WERI-Rb-1 (cell line): ENCODE data around the gene CHEK1.

Source experiments
- DNase-seq: peaks from one replicate; pipeline ENCODE4 v3.0.0-alpha.2; 2020
- H3K27ac ChIP-seq: fragments of 250-450 bp; sonication (Bioruptor Pico); 2 replicates; pipeline ENCODE4 v1.5.1; 2020; ENCODE audit warnings: mild to moderate bottlenecking, moderate library complexity
- H3K27me3 ChIP-seq: fragments of 250-450 bp; sonication (Bioruptor Pico); 2 replicates; pipeline ENCODE4 v1.5.1; 2021; ENCODE audit warnings: mild to moderate bottlenecking, low read depth, moderate library complexity; ENCODE audit not compliant: insufficient read depth, severe bottlenecking
- H3K36me3 ChIP-seq: fragments of 250-450 bp; sonication (Bioruptor Pico); 2 replicates; pipeline ENCODE4 v1.5.1; 2020; ENCODE audit warnings: mild to moderate bottlenecking, moderate library complexity
- H3K4me3 ChIP-seq: 2 replicates; pipeline ENCODE4 v1.5.1; 2011; ENCODE audit warnings: low read depth, mild to moderate bottlenecking, control low read depth, low read length
- H3K9me3 ChIP-seq: fragments of 250-450 bp; sonication (Bioruptor Pico); 2 replicates; pipeline ENCODE4 v1.5.1; 2021; ENCODE audit warnings: mild to moderate bottlenecking, moderate library complexity; ENCODE audit not compliant: severe bottlenecking
- TF ChIP-seq, protein P1 (sequence below): IDR thresholded peaks from 2 replicates; pipeline ENCODE4 v1.5.1; 2011; ENCODE audit warnings: low read depth, mild to moderate bottlenecking, control low read depth, inconsistent platforms, low read length

Gene CHEK1

GRCh38 chr11:125618383-125618782 lies 6.6 kb upstream of the CHEK1 start:
- Histone ChIP-seq H3K36me3 (peaks cover 75% of the 10 kb centered on the region), H3K9me3 (no peaks in the 10 kb centered on the region), H3K27ac (no peak overlapping the region), H3K4me3 (no peak overlapping the region), H3K27me3 (no peaks in the 10 kb centered on the region)
- DNase-seq = no peak
- TF ChIP-seq, protein P1, sequence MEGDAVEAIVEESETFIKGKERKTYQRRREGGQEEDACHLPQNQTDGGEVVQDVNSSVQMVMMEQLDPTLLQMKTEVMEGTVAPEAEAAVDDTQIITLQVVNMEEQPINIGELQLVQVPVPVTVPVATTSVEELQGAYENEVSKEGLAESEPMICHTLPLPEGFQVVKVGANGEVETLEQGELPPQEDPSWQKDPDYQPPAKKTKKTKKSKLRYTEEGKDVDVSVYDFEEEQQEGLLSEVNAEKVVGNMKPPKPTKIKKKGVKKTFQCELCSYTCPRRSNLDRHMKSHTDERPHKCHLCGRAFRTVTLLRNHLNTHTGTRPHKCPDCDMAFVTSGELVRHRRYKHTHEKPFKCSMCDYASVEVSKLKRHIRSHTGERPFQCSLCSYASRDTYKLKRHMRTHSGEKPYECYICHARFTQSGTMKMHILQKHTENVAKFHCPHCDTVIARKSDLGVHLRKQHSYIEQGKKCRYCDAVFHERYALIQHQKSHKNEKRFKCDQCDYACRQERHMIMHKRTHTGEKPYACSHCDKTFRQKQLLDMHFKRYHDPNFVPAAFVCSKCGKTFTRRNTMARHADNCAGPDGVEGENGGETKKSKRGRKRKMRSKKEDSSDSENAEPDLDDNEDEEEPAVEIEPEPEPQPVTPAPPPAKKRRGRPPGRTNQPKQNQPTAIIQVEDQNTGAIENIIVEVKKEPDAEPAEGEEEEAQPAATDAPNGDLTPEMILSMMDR = no peak

- Histone ChIP-seq H3K27ac (no peak overlapping the region), H3K4me3 (no peak overlapping the region), H3K36me3 (peaks cover 56% of the 10 kb centered on the region), H3K9me3 (no peaks in the 10 kb centered on the region), H3K27me3 (no peaks in the 10 kb centered on the region)
- TF ChIP-seq, protein P1 = no peak
- no peak for DNase-seq
Observed at GRCh38 chr11:125621995-125622394, 3.0 kb upstream of the CHEK1 start.

DNA sequence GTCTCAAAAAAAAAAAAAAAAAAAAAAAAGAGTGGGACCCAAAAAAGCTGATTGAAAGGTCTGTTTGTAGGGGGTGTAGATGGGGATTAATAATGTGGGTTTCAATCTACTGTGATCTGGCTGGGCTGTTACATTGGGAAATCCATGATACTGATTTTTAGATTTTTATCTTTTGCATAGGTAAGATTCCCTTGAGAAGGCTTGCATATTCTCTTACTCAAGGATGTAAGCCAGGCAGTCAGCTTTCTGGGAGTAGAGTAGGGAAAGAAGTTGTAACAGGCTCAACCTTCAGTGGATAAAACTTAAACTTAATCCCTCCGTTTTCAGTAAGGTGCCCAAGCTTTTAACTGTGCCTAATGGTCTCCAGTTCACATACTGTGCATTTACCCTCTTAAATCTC lies 1.9 kb upstream of the CHEK1 start:
- Histone ChIP-seq H3K36me3 (peaks cover 61% of the 10 kb centered on the region), H3K27ac (no peak overlapping the region)

DNA sequence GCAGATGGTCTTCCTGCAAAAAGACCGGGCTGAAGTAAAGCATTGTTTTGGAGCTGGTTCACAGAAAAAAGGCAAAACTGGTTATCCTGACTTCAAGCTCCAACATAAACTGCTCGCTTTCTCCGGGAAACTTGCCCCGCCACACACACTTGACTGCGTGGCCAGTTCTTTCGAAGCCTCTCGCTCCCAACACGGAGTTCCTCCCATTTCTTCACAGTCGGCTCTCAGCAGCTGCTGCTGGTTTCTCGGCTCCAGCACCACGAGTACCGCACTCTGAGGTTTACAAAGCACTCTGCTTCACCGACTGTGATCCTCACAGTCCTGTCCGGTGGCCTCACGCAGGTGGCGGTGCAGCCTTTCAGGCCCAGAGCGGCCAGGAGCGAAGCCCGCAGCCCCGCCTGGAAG lies 264 bp downstream of the CHEK1 start:
- H3K27ac ChIP-seq = peak overlapping the region; percentile 96

More for the DNA sequence above, 1.9 kb upstream of the CHEK1 start:
- no peak for DNase-seq
- no peaks in the 10 kb centered on the region for H3K27me3 ChIP-seq
- H3K4me3 ChIP-seq = no peak overlapping the region
- H3K9me3 ChIP-seq = no peaks in the 10 kb centered on the region
- TF ChIP-seq, protein P1 = no peak

DNA sequence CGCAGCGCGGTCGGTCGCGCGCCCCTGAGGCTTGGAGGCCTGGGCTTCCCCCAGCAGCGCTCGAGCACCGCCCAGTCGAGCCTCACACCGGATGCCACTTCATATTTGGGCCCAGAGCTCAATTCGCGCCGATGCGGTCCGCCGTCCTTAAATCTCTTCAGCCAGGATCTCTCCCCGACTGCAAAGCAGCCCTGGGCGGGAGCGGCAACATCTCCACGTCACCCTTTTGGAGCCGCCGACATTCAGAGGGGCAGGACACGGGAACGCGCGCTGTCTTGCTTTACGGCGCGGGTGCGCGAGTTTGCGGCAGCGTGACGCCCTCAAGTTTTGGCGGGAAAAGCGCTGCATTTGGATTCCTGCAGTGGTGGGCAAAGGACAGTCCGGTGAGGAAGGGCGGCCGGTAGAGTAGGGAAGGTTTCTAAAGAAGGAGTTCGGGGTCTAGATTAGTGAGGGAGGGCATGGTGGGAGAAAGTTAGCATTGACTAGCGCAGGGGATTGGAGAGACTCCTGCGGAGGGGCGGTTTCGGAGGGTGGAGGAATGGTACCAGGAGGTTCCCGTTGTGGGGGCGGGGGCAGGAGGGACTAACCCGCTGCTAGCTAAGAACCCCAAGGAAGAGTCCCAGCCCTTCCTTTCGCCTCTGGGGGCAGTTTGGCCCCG lies 796 bp downstream of the CHEK1 start:
- TF ChIP-seq, protein P1 = no peak
- Histone ChIP-seq H3K4me3 (peak overlapping the region; percentile 97), H3K27ac (peak overlapping the region; percentile 96), H3K9me3 (no peaks in the 10 kb centered on the region), H3K27me3 (no peaks in the 10 kb centered on the region), H3K36me3 (peaks cover 64% of the 10 kb centered on the region)
- DNase-seq = peak; percentile 95

More for the DNA sequence above, 264 bp downstream of the CHEK1 start:
- no peaks in the 10 kb centered on the region for H3K27me3 ChIP-seq
- H3K9me3 ChIP-seq = no peaks in the 10 kb centered on the region
- TF ChIP-seq, protein P1 = no peak
- DNase-seq = no peak
- H3K4me3 ChIP-seq = peak overlapping the region; percentile 97
- peaks cover 62% of the 10 kb centered on the region for H3K36me3 ChIP-seq
